GM19193 (cell line): ENCODE measurements around the gene PDGFRB.

ENCODE experiments used
- POLR2A ChIP-seq: IDR thresholded peaks from 4 replicates; pipeline ENCODE4 v1.6.1; 2011; ENCODE audit not compliant: insufficient read depth, insufficient read length; ENCODE audit errors: extremely low read depth

PDGFRB gene

GRCh38 chr5:150155258-150156026 lies at the start of gene PDGFRB:
Gene PDGFRB, minus strand, starts transcription at chr5:150155845. Its CDS starts 18,798 bp downstream, at chr5:150137047.
- TF ChIP-seq POLR2A, result no peak

DNA sequence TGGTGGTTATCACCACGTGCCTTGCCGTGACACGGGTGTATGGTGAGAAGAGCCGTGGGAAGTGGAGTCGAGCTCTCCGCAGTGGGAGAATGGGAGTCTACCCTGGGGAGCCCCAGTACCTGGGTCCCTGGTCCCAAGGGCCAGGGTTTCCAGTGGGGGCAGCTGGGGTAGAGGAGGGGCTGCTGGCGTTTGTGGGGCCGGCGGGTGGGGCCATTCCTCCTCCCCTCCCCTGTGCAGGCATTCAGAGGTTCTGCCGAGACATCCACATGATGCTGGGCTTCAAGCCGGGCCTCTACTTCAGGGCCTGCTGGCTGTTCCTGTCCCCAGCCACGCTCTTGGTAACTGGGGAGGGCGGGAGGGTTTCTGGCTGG lies 48.9 kb upstream of the PDGFRB start:
- TF ChIP-seq POLR2A, result no peak

GRCh38 chr5:150203832-150204589 lies 48.4 kb upstream of the PDGFRB start:
- no peak for TF ChIP-seq POLR2A

- no peak for TF ChIP-seq POLR2A
Measured at GRCh38 chr5:150202501-150202900, 46.9 kb upstream of the PDGFRB start.

GRCh38 chr5:150197476-150197875 lies 41.8 kb upstream of the PDGFRB start:
- TF ChIP-seq POLR2A, result no peak

DNA sequence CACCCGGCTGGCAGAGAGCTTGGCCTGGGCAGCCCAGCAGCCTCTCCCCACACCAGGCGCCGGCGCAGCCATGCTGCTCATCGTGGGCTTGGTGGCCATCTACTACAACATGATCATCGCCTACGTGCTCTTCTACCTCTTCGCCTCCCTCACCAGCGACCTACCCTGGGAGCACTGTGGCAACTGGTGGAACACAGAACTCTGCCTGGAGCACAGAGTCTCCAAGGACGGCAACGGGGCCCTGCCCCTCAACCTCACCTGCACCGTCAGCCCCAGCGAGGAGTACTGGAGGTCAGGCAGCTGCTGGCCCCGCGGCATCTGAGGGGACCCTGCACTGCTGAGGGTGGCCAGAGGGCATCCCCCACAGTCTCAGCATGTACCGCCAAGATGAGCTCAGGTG lies 41.3 kb upstream of the PDGFRB start:
- TF ChIP-seq POLR2A, result no peak

DNA sequence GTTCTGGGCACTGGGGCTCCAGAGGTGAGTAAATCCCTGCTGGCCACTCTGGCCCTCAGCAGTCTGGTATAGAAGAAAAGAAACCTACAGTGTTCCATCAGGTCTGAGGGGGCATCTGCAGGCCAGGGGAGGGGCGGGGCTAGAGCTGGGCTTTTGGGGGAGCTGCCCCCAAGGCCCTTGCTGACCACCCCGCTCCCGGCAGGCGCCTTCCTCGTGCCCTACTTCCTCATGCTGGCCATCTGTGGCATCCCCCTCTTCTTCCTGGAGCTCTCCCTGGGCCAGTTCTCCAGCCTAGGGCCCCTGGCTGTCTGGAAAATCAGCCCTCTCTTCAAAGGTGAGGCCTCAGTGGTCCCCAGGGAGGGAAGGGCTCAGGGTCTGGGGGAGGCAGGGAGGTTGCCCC lies 40.9 kb upstream of the PDGFRB start:
- no peak for TF ChIP-seq POLR2A

DNA sequence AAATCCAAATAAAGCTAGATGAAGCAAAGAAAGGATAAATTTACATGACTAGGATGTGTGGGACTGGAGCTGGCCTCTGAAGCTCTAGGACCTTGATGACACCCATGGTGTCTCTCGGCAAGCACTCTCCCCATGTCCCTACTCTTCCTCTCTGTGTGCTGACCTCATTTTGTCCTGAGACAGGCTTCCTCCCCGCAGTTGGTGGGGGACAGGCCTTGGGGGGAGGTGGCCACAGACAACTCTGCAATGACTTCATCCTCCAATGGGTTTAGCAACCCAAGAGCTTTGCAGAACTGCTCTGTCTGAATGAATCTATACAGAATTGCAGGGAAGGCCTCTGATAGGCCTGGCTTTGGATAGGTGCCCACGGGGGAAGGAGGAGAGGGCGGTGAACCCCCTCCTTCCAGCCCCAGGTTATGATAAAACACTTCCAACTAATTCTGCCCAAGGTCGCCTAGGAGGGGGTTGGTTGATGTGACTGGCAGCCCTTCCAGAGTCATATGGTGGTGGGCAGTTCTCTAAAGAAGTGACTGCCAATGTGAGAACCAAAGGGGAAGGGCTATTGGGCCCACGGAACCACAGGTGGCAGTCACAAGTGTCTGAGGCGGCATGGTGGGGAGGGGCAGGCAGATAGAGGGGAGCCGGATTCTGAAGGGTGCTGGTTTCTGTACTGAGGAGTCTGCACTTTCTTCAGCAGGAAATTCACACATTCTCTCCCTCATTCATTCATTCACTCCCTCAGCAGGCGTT lies 40.3 kb upstream of the PDGFRB start:
- no peak for TF ChIP-seq POLR2A

DNA sequence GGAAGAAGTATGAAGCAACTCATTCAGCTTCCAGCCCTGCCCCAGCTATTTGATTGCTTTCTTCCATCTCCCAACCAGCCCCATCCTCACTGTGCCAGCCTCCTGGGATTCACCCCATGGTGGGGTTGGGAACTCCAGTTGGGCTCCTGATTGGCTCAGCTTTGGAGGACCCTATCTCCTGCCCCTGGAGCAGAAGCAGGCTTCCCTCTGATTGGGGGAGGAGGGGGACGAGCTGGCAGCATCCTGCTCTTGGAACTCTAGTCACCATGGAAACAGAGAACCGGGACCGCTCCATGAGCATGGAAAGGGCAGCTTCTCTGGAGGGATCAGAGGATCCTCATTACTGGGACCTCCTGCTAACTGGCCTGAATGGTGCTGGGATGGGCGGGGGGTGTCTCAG lies 36.8 kb upstream of the PDGFRB start:
- TF ChIP-seq POLR2A, result no peak

DNA sequence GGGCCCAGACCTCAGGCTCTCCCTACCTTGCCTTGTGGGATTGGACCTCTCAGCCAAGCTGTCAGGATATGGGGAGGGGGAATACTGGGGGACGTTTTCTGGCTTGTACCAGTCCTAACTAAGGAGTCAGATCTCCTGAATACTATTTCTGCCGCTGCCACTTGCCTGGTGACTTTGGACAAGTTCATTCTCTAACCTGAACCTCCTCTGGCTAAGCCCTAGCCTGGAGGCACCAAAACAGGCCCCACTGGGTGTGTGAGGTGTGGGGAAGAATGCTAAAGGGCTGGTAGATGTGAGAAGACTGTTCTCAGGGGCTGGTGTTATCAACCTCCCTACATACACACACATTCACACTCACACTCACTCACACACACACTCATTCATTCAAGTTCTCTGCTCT lies 35.3 kb upstream of the PDGFRB start:
- no peak for TF ChIP-seq POLR2A

DNA sequence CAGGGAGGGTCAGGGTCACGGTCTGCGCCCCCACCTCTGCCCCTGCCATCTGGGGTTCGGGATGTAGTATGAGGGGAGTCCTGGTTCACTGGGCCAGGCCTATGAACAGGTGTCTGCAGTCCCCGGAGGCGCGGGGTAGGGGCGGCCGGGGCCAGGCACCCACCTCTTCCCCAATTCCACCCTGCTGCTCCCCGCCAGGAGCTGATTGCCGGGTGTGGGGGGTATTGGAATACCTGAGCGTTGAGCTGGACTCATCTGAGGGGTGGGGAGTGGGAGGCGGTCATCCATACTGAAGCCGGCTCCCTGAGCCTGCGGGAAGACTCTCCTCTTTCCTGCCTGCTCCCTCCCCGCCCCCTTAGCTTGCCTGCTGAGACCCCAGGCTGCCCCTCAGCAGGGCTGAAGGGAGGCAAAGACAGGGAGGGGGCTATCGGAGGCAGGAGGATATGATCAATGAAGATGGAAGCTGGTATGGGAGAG lies 34.9 kb upstream of the PDGFRB start:
- no peak for TF ChIP-seq POLR2A

GRCh38 chr5:150189728-150190502 lies 34.3 kb upstream of the PDGFRB start, which contains the start of gene SLC6A7:
Gene SLC6A7, plus strand, starts transcription at chr5:150190062. Its CDS starts 266 bp downstream, at chr5:150190328.
- no peak for TF ChIP-seq POLR2A

DNA sequence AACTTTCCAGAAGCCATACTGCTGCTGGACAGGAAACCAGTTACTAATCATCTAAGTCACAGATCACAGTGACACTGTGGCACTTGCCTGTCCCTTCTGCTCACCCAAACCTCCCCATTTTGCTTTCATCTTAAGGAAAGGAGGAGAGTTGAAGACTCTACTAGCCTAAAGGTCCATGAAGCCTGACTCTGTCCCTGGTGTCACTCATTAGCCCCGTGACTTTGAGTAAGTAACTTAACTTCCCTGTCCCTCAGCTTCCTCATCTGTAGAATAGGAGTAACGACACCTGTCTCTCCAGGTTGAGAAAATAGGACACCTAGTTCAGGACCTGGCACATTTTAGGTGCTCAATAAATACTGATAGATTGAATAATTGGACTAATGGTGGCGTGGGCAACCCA lies 33.7 kb upstream of the PDGFRB start:
- no peak for TF ChIP-seq POLR2A

DNA sequence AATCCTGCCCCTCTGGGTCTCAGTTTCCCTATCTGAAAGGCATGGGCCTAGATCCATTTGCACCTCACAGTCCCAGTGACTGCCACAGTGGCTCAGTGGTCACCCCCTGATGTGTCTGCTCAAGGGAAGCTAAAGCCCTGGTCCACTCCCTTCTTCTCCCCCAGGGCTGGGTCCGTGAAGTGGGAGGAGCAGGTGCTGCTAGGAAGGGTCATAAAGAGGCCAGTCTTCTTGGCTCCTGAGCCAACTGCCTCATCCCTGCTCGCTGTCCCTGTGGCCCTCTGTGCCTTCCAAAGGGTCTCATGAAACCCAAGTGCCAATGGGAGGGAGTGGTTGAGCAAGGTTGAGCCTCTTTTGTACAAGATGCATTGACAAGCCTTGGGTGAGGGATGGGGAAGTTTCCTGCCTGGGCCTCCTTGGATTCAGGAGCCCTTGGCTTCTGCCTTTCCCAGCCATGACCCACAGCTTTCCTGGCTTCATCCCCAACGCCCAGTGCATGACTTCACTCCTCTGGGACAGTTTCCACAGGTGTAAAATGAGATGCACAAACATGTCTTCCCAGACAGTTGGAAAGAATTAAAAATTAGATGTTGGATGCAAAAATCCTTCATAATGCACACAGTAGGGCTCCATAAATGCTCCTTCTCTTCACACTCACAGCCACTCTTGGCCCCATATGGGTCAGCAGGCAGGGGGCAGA lies 32.6 kb upstream of the PDGFRB start:
- no peak for TF ChIP-seq POLR2A
